Measurements from ENCODE around the gene SYTL1.

DNA sequence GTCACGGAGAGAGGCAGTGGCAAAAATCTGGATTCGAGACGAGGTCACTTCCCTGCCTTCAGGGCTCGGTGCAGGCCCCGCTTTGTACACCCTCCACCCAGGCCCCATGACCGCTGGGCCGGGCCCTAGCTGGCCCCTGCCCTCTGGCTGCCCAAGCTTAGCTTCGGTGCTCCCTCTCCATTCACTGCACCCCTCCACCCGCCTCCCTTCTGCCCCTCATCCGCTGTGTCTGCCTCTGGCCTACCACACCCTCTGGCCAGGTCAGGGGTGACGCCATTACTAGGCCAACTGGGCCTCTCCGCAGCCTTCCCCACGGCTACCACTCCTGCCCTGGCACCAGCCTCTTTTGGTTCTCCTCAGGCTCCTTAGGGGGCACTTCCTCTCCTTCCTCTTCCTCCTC is 41.8 kb downstream of the SYTL1 start:
- TF ChIP-seq, protein P1, sequence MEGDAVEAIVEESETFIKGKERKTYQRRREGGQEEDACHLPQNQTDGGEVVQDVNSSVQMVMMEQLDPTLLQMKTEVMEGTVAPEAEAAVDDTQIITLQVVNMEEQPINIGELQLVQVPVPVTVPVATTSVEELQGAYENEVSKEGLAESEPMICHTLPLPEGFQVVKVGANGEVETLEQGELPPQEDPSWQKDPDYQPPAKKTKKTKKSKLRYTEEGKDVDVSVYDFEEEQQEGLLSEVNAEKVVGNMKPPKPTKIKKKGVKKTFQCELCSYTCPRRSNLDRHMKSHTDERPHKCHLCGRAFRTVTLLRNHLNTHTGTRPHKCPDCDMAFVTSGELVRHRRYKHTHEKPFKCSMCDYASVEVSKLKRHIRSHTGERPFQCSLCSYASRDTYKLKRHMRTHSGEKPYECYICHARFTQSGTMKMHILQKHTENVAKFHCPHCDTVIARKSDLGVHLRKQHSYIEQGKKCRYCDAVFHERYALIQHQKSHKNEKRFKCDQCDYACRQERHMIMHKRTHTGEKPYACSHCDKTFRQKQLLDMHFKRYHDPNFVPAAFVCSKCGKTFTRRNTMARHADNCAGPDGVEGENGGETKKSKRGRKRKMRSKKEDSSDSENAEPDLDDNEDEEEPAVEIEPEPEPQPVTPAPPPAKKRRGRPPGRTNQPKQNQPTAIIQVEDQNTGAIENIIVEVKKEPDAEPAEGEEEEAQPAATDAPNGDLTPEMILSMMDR (IDR thresholded peaks at IDR 0.05), result no peak
- TF ChIP-seq POLR2A (IDR thresholded peaks at IDR 0.05), result no peak

Data from thyroid gland (tissue), 4 donors.